Skeletal muscle tissue (tissue), 4 donors: ENCODE measurements around the gene SLC45A3. TPM values are rescaled to one million over a fixed set of nuclear protein-coding genes. Genes with fewer than 3 reads are reported as not detected.

Source experiments
- H3K27ac ChIP-seq: one replicate; pipeline ENCODE4 v1.7.0; 2013; ENCODE audit warnings: mild to moderate bottlenecking, low read depth, low read length, inconsistent platforms
- H3K27me3 ChIP-seq, 3 donors: one replicate each; pipeline ENCODE4 v1.7.0; 2013; ENCODE audit warnings: low read length in 3 of 3; ENCODE audit not compliant: control insufficient read depth in 3 of 3, insufficient read depth in 3 of 3
- H3K36me3 ChIP-seq, 3 donors: one replicate each; pipeline ENCODE4 v1.7.0; 2013; ENCODE audit warnings: low read length in 3 of 3; ENCODE audit not compliant: control insufficient read depth in 3 of 3, insufficient read depth in 3 of 3
- H3K4me1 ChIP-seq, 3 donors: one replicate each; pipeline ENCODE4 v1.7.0; 2013; ENCODE audit warnings: low read length in 3 of 3, mild to moderate bottlenecking in 3 of 3; ENCODE audit not compliant: control insufficient read depth in 3 of 3, insufficient read depth in 3 of 3
- H3K4me3 ChIP-seq, 3 donors: one replicate each; pipeline ENCODE4 v1.7.0; 2013; ENCODE audit warnings: low read length in 3 of 3
- H3K9ac ChIP-seq, 3 donors: one replicate each; pipeline ENCODE4 v1.7.0; 2013; ENCODE audit warnings: low read length in 3 of 3, mild to moderate bottlenecking in 3 of 3, moderate library complexity in 2 of 3, low read depth in 1 of 3
- H3K9me3 ChIP-seq, 3 donors: one replicate each; pipeline ENCODE4 v1.7.0; 2013; ENCODE audit warnings: low read length in 3 of 3; ENCODE audit not compliant: control insufficient read depth in 3 of 3
- total RNA-seq: library from RNA; depleted of rRNA; stranded (reverse); fragments of >200 nt; gene quantifications from one replicate; pipeline ENCODE4 v1.2.3, GENCODE V29; 2014
- donor health status: Osteomylitis.

SLC45A3 gene
- total RNA-seq, 1 donor from 2014 or later, result 2.1 TPM

- peaks cover 0 to 5% (median under 1%) of the 10 kb centered on the region in 3 donors for H3K27me3 ChIP-seq
- H3K27ac ChIP-seq, result no peak overlapping the region
- H3K9me3 ChIP-seq, result no peaks in the 10 kb centered on the region
- peak overlapping the region in 1 of 3 donors; percentile 8 for H3K9ac ChIP-seq
- H3K4me3 ChIP-seq, result no peak overlapping the region
- H3K4me1 ChIP-seq, result peaks cover 11 to 33% (median 24%) of the 10 kb centered on the region in 3 donors
- no peaks in the 10 kb centered on the region for H3K36me3 ChIP-seq
Observed at GRCh38 chr1:205681364-205681763, 1.1 kb upstream of the SLC45A3 start.

GRCh38 chr1:205678286-205679111 is 1.8 kb downstream of the SLC45A3 start:
- H3K36me3 ChIP-seq, result no peaks in the 10 kb centered on the region
- H3K4me3 ChIP-seq, result peak overlapping the region in 2 of 3 donors; percentile 68 to 70
- peak overlapping the region; percentile 59 to 79 (median 61) for H3K9ac ChIP-seq
- peaks cover 0 to 5% (median 3%) of the 10 kb centered on the region in 3 donors for H3K27me3 ChIP-seq
- H3K4me1 ChIP-seq, result peaks cover 11 to 43% (median 34%) of the 10 kb centered on the region in 3 donors
- H3K27ac ChIP-seq, result peak overlapping the region; percentile 69
- no peaks in the 10 kb centered on the region for H3K9me3 ChIP-seq

- H3K36me3 ChIP-seq, result no peaks in the 10 kb centered on the region
- H3K27ac ChIP-seq, result peak overlapping the region; percentile 81
- H3K27me3 ChIP-seq, result peaks cover 0 to 5% (median 3%) of the 10 kb centered on the region in 3 donors
- H3K9ac ChIP-seq, result no peak overlapping the region
- peaks cover 14 to 52% (median 42%) of the 10 kb centered on the region in 3 donors for H3K4me1 ChIP-seq
- no peaks in the 10 kb centered on the region for H3K9me3 ChIP-seq
- H3K4me3 ChIP-seq, result no peak overlapping the region
Observed at GRCh38 chr1:205677167-205677566, 3.1 kb downstream of the SLC45A3 start.

- Histone ChIP-seq H3K27me3 (peaks cover 0 to 5% (median 3%) of the 10 kb centered on the region in 3 donors), H3K9ac (no peak overlapping the region), H3K27ac (peak overlapping the region; percentile 81), H3K36me3 (no peaks in the 10 kb centered on the region), H3K4me3 (no peak overlapping the region), H3K4me1 (peaks cover 14 to 52% (median 42%) of the 10 kb centered on the region in 3 donors), H3K9me3 (no peaks in the 10 kb centered on the region)
Observed at GRCh38 chr1:205676597-205676996, 3.7 kb downstream of the SLC45A3 start.

- peak overlapping the region; percentile 81 for H3K27ac ChIP-seq
- H3K36me3 ChIP-seq, result no peaks in the 10 kb centered on the region
- no peak overlapping the region for H3K4me3 ChIP-seq
- peaks cover 14 to 57% (median 46%) of the 10 kb centered on the region in 3 donors for H3K4me1 ChIP-seq
- peaks cover 0 to 6% (median 5%) of the 10 kb centered on the region in 3 donors for H3K27me3 ChIP-seq
- H3K9me3 ChIP-seq, result no peaks in the 10 kb centered on the region
- H3K9ac ChIP-seq, result peak overlapping the region in 1 of 3 donors; percentile 3
Observed at GRCh38 chr1:205676002-205676401, 4.3 kb downstream of the SLC45A3 start.

GRCh38 chr1:205675247-205675646 is 5.1 kb downstream of the SLC45A3 start:
- Histone ChIP-seq H3K36me3 (no peaks in the 10 kb centered on the region), H3K4me3 (no peak overlapping the region), H3K9me3 (no peaks in the 10 kb centered on the region), H3K27me3 (peaks cover 0 to 6% (median 5%) of the 10 kb centered on the region in 3 donors), H3K9ac (no peak overlapping the region), H3K27ac (peak overlapping the region; percentile 81), H3K4me1 (peaks cover 14 to 60% (median 53%) of the 10 kb centered on the region in 3 donors)

- H3K27ac ChIP-seq, result peak overlapping the region; percentile 52
- H3K4me1 ChIP-seq, result peaks cover 6 to 65% (median 49%) of the 10 kb centered on the region in 3 donors
- H3K27me3 ChIP-seq, result peaks cover 0 to 6% (median 0%) of the 10 kb centered on the region in 3 donors
- H3K36me3 ChIP-seq, result no peaks in the 10 kb centered on the region
- no peak overlapping the region for H3K4me3 ChIP-seq
- H3K9ac ChIP-seq, result no peak overlapping the region
- no peaks in the 10 kb centered on the region for H3K9me3 ChIP-seq
Observed at GRCh38 chr1:205672970-205673369, 7.3 kb downstream of the SLC45A3 start.

- Histone ChIP-seq H3K27me3 (peaks cover 0 to 6% (median 0%) of the 10 kb centered on the region in 3 donors), H3K9ac (no peak overlapping the region), H3K36me3 (no peaks in the 10 kb centered on the region), H3K4me1 (peaks cover 6 to 67% (median 49%) of the 10 kb centered on the region in 3 donors), H3K4me3 (no peak overlapping the region), H3K9me3 (no peaks in the 10 kb centered on the region), H3K27ac (peak overlapping the region; percentile 52)
Observed at GRCh38 chr1:205672395-205672889, 7.9 kb downstream of the SLC45A3 start.

- no peaks in the 10 kb centered on the region for H3K36me3 ChIP-seq
- H3K27ac ChIP-seq, result peak overlapping the region; percentile 72
- peak overlapping the region in 2 of 3 donors; percentile 32 to 40 for H3K9ac ChIP-seq
Observed at GRCh38 chr1:205670611-205671430, 9.5 kb downstream of the SLC45A3 start.

More at GRCh38 chr1:205670611-205671430, 9.5 kb downstream of the SLC45A3 start:
- peaks cover 0 to 8% (median 0%) of the 10 kb centered on the region in 3 donors for H3K27me3 ChIP-seq
- peaks cover 3 to 51% (median 35%) of the 10 kb centered on the region in 3 donors for H3K4me1 ChIP-seq
- H3K4me3 ChIP-seq, result peak overlapping the region in 1 of 3 donors; percentile 14
- no peaks in the 10 kb centered on the region for H3K9me3 ChIP-seq
